ENCODE data around the gene PTPRK. TPM values are rescaled to one million over a fixed set of nuclear protein-coding genes. Genes with fewer than 3 reads are reported as not detected.

Gene PTPRK
- total RNA-seq, result 100 to 1,000 TPM in 1 of 2 donors, 10 to 100 TPM in 1; 60.6 to 121 TPM

DNA sequence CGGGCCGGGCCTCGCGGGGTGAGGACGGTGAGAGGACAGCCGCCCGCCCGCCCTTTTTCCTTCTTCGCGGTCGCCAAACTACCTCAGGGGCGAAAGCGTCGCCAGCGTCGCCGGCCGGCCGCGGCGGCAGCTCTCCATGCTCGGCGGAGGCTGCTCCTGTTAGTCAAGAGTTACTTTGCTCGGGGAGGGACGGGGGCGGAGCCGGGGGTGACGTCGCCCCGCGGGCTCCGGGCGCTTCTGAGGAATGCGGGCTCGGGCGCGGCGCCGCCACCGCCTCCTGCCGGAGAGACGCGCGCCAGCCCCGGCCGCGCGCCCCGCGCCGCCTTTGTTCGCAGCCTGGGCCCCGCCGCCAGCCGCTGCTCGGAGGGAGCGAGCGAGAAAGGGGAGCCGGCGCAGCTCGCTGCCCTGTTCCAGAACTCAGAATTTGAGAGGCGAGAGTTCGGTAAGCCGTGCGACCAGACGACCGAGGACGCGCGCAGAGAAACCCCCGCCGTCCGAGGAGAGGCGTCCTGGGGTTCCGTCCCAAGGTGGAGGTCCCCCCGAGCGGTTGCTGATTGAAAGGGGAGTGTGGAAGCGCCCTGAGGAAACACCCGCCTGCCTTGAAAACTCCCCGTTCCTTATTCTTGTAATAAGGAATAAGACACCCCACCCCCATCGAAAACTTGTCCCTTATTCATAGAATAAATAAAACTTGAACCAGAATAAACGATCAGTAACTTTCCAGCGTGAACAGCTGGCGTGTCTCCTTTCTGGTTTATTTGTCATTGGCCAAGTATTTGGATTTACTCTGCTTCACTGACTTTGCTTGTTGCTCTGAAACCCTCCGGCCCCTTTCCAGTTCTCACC is at the start of gene PTPRK:
PTPRK (minus strand) TSS at position 164 of the 846 bp plus-strand sequence. CDS start 241 bp downstream, outside the sequence.
- WGBS, 2 donors, result 0% methylated on average over 20 to 85 of the region's 85 CpGs
- peak within 1 kb of the TSS; percentile 74 to 76 for H3K4me3 ChIP-seq
- DNase-seq (peak; percentile 95 to 97 (median 96)), ATAC-seq (peak; percentile 91)
- intact Hi-C loops (cut with DNase I), result no loop called here
- no peaks in the 10 kb centered on the region for H3K27me3 ChIP-seq
- H3K4me1 ChIP-seq, result peaks cover 41% of the 10 kb centered on the region
- H3K9me3 ChIP-seq, result no peaks in the 10 kb centered on the region
- H3K27ac ChIP-seq, result peak within 1 kb of the TSS; percentile 96 to 99 (median 98)
- no peaks in the 10 kb centered on the region for H3K36me3 ChIP-seq (replicated peaks in 1 of 2; ENCODE audit: insufficient read depth in 1 of 2, low read depth in 2 of 2)
- peak; percentile 99 to 100 (median 99) for TF ChIP-seq POLR2A (IDR thresholded peaks at IDR 0.05)
- TF ChIP-seq, protein P1, sequence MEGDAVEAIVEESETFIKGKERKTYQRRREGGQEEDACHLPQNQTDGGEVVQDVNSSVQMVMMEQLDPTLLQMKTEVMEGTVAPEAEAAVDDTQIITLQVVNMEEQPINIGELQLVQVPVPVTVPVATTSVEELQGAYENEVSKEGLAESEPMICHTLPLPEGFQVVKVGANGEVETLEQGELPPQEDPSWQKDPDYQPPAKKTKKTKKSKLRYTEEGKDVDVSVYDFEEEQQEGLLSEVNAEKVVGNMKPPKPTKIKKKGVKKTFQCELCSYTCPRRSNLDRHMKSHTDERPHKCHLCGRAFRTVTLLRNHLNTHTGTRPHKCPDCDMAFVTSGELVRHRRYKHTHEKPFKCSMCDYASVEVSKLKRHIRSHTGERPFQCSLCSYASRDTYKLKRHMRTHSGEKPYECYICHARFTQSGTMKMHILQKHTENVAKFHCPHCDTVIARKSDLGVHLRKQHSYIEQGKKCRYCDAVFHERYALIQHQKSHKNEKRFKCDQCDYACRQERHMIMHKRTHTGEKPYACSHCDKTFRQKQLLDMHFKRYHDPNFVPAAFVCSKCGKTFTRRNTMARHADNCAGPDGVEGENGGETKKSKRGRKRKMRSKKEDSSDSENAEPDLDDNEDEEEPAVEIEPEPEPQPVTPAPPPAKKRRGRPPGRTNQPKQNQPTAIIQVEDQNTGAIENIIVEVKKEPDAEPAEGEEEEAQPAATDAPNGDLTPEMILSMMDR (IDR thresholded peaks at IDR 0.05), result peak in 5 of 7 experiments; percentile 33 to 97 (median 91)

DNA sequence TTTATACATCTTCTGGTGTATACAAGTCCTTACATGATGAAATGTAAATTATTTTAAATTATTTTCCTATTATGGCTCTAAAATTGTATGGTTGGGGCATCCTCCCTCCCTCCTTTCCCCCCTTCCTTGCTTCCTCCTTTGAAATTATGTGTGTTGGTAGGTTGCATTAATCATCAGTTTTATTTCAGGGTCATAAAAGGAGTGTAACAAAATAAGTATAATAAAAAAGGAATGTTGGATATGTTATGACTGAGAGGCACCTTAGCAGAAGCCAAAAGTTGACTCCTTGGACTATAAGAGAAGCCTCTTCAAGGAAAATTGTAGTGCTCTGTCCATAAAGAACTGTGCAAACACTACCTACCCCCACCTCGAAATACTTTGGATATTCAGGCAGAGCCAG is 46.6 kb upstream of the PTPRK start:
- Histone ChIP-seq H3K4me1 (peaks cover 12% of the 10 kb centered on the region), H3K9me3 (no peaks in the 10 kb centered on the region), H3K27me3 (no peaks in the 10 kb centered on the region), H3K27ac (no peak overlapping the region), H3K4me3 (no peak overlapping the region), H3K36me3 (replicated peaks in 1 of 2; ENCODE audit: insufficient read depth in 1 of 2, low read depth in 2 of 2) (no peaks in the 10 kb centered on the region)
- intact Hi-C loops (cut with DNase I), result no loop called here
- no peak for DNase-seq
- no peak for ATAC-seq
- WGBS, 2 donors, result 60 to 65% methylated on average over 1 of the region's 1 CpG
- no peak for TF ChIP-seq POLR2A (IDR thresholded peaks at IDR 0.05)

DNA sequence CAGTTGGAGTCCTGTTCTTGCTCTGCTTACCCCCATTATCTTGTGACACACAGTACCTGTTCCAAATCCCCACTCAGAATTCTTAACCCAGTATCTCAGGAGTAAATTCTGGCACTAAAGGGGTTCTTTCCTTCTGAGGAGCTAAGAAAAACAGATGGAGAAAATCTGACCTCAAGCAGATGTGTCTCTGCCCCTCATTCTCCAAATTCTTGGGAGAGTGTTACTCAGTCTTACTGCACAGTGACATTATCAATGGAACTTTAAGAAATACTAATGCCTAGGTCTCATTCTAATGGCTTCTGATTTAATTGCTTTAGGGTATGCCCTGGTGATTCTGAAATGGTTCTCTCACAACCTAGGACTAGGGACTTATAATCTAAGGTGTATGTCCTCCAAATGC is 40.6 kb upstream of the PTPRK start:
- ATAC-seq, result no peak
- no peak for TF ChIP-seq POLR2A (IDR thresholded peaks at IDR 0.05)
- TF ChIP-seq, protein P1 (IDR thresholded peaks at IDR 0.05), result no peak
- Histone ChIP-seq H3K36me3 (replicated peaks in 1 of 2; ENCODE audit: insufficient read depth in 1 of 2, low read depth in 2 of 2) (no peaks in the 10 kb centered on the region), H3K4me1 (no peaks in the 10 kb centered on the region), H3K27ac (no peak overlapping the region), H3K9me3 (no peaks in the 10 kb centered on the region), H3K27me3 (no peaks in the 10 kb centered on the region), H3K4me3 (no peak overlapping the region)
- intact Hi-C loops (cut with DNase I), result no loop called here
- no peak for DNase-seq

DNA sequence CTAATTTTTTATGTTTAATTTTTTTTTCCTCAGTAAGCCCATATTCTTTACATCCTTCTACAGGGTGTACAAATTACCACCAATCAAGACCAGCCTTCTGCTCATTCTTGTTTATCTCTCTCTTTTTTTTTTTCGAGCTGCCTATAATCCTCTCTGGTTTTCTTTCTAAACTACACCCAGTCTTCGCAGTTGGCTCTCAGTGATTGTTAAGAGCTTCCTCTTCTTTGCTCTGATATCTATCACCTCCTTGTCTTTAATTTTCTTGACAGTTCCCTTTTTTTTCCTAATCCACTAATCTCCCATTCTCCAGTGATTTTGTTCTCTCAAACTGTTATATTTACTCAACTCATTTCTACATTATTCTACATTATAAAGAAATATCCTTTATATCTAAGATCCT is 38.5 kb upstream of the PTPRK start:
- WGBS, 2 donors, result 77 to 78% methylated on average over 2 of the region's 2 CpGs
- Histone ChIP-seq H3K4me3 (no peak overlapping the region), H3K27ac (no peak overlapping the region), H3K4me1 (no peaks in the 10 kb centered on the region), H3K9me3 (no peaks in the 10 kb centered on the region), H3K27me3 (no peaks in the 10 kb centered on the region), H3K36me3 (replicated peaks in 1 of 2; ENCODE audit: insufficient read depth in 1 of 2, low read depth in 2 of 2) (no peaks in the 10 kb centered on the region)
- ATAC-seq, result no peak
- TF ChIP-seq POLR2A (IDR thresholded peaks at IDR 0.05), result no peak
- TF ChIP-seq, protein P1 (IDR thresholded peaks at IDR 0.05), result no peak
- intact Hi-C loops (cut with DNase I), result no loop called here
- DNase-seq, result no peak

DNA sequence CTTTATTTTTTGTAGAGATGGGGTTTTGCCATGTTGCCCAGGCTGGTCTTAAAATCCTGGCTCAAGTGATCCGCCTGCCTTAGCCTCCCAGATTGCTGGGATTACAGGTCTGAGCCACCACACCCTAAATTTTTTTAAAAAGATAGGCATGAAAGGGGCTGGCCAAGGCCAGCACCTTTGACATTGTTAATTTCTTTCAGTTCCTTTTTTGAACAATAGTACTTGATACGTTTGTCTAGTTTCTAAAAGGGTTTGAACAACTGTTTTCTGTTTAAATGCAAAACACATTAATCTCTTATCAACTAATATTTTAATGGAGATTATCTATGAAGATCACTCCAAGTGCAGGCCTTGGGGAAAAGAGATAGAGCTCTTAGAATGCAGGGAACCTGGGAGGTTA is 37.6 kb upstream of the PTPRK start:
- TF ChIP-seq POLR2A (IDR thresholded peaks at IDR 0.05), result no peak
- TF ChIP-seq, protein P1 (IDR thresholded peaks at IDR 0.05), result no peak
- H3K9me3 ChIP-seq, result no peaks in the 10 kb centered on the region
- H3K27me3 ChIP-seq, result no peaks in the 10 kb centered on the region
- no peaks in the 10 kb centered on the region for H3K36me3 ChIP-seq (replicated peaks in 1 of 2; ENCODE audit: insufficient read depth in 1 of 2, low read depth in 2 of 2)
- H3K4me1 ChIP-seq, result no peaks in the 10 kb centered on the region
- 66 to 84% methylated on average over 2 of the region's 2 CpGs for WGBS, 2 donors
- ATAC-seq (no peak), DNase-seq (no peak)
- H3K4me3 ChIP-seq, result no peak overlapping the region
- no peak overlapping the region for H3K27ac ChIP-seq
- intact Hi-C loops (cut with DNase I), result no loop called here
